Measurements from ENCODE around the gene CDT1.

GRCh38 chr16:88798772-88799455 lies 4.7 kb upstream of the CDT1 start:
- TF ChIP-seq CTCF (conservative IDR thresholded peaks at IDR 0.05 in 1 of 2, IDR thresholded peaks at IDR 0.05 in 1 of 2; ENCODE audit: extremely low read depth in 1 of 2, insufficient read depth in 1 of 2, low read depth in 1 of 2, low read length in 2 of 2): no peak
- no peak for TF ChIP-seq EZH2 (IDR thresholded peaks at IDR 0.05; ENCODE audit: borderline replicate concordance, low read length)
